Measurements from ENCODE around the gene TOP3A.

TOP3A gene

GRCh38 chr17:18291718-18292540 lies 22.9 kb downstream of the TOP3A start:
- Histone ChIP-seq H3K27ac (ENCODE audit: poor library complexity, severe bottlenecking) (no peak overlapping the region), H3K27me3 (ENCODE audit: insufficient read depth, poor library complexity, severe bottlenecking) (no peaks in the 10 kb centered on the region), H3K36me3 (ENCODE audit: low read depth) (peaks cover 93% of the 10 kb centered on the region), H3K9me3 (ENCODE audit: severe bottlenecking) (no peaks in the 10 kb centered on the region), H3K4me3 (ENCODE audit: severe bottlenecking) (no peak overlapping the region), H3K4me1 (ENCODE audit: insufficient read depth, poor library complexity, severe bottlenecking) (no peaks in the 10 kb centered on the region)
- DNase-seq (ENCODE audit: low spot score): no peak
- no peak for TF ChIP-seq CTCF (IDR thresholded peaks at IDR 0.05; ENCODE audit: poor library complexity, severe bottlenecking)
- no peak for ATAC-seq (ENCODE audit: low read depth)

- no peak overlapping the region for H3K4me3 ChIP-seq (ENCODE audit: severe bottlenecking)
- no peak for TF ChIP-seq CTCF (IDR thresholded peaks at IDR 0.05; ENCODE audit: poor library complexity, severe bottlenecking)
- peaks cover 95% of the 10 kb centered on the region for H3K36me3 ChIP-seq (ENCODE audit: low read depth)
- ATAC-seq (ENCODE audit: low read depth) (no peak), DNase-seq (ENCODE audit: low spot score) (no peak)
- H3K4me1 ChIP-seq (ENCODE audit: insufficient read depth, poor library complexity, severe bottlenecking): no peaks in the 10 kb centered on the region
- no peaks in the 10 kb centered on the region for H3K27me3 ChIP-seq (ENCODE audit: insufficient read depth, poor library complexity, severe bottlenecking)
- H3K27ac ChIP-seq (ENCODE audit: poor library complexity, severe bottlenecking): no peak overlapping the region
- no peaks in the 10 kb centered on the region for H3K9me3 ChIP-seq (ENCODE audit: severe bottlenecking)
Measured at GRCh38 chr17:18285296-18285695, 29.5 kb downstream of the TOP3A start.

- no peak for TF ChIP-seq CTCF (IDR thresholded peaks at IDR 0.05; ENCODE audit: poor library complexity, severe bottlenecking)
- no peak for ATAC-seq (ENCODE audit: low read depth)
- H3K36me3 ChIP-seq (ENCODE audit: low read depth): peaks cover 93% of the 10 kb centered on the region
Measured at GRCh38 chr17:18281788-18282187, 33.0 kb downstream of the TOP3A start.

GRCh38 chr17:18280766-18281371 lies 33.9 kb downstream of the TOP3A start:
- Histone ChIP-seq H3K9me3 (ENCODE audit: severe bottlenecking) (no peaks in the 10 kb centered on the region), H3K4me1 (ENCODE audit: insufficient read depth, poor library complexity, severe bottlenecking) (no peaks in the 10 kb centered on the region), H3K36me3 (ENCODE audit: low read depth) (peaks cover 84% of the 10 kb centered on the region), H3K27me3 (ENCODE audit: insufficient read depth, poor library complexity, severe bottlenecking) (no peaks in the 10 kb centered on the region), H3K27ac (ENCODE audit: poor library complexity, severe bottlenecking) (no peak overlapping the region), H3K4me3 (ENCODE audit: severe bottlenecking) (no peak overlapping the region)
- ATAC-seq (ENCODE audit: low read depth) (no peak), DNase-seq (ENCODE audit: low spot score) (no peak)
- no peak for TF ChIP-seq CTCF (IDR thresholded peaks at IDR 0.05; ENCODE audit: poor library complexity, severe bottlenecking)

More at GRCh38 chr17:18281788-18282187, 33.0 kb downstream of the TOP3A start:
- H3K27me3 ChIP-seq (ENCODE audit: insufficient read depth, poor library complexity, severe bottlenecking): no peaks in the 10 kb centered on the region
- H3K4me1 ChIP-seq (ENCODE audit: insufficient read depth, poor library complexity, severe bottlenecking): no peaks in the 10 kb centered on the region
- no peaks in the 10 kb centered on the region for H3K9me3 ChIP-seq (ENCODE audit: severe bottlenecking)
- no peak overlapping the region for H3K27ac ChIP-seq (ENCODE audit: poor library complexity, severe bottlenecking)
- H3K4me3 ChIP-seq (ENCODE audit: severe bottlenecking): no peak overlapping the region
- DNase-seq (ENCODE audit: low spot score): no peak

GRCh38 chr17:18280249-18280648 lies 34.5 kb downstream of the TOP3A start:
- Histone ChIP-seq H3K27me3 (ENCODE audit: insufficient read depth, poor library complexity, severe bottlenecking) (no peaks in the 10 kb centered on the region), H3K36me3 (ENCODE audit: low read depth) (peaks cover 78% of the 10 kb centered on the region), H3K4me1 (ENCODE audit: insufficient read depth, poor library complexity, severe bottlenecking) (no peaks in the 10 kb centered on the region), H3K9me3 (ENCODE audit: severe bottlenecking) (no peaks in the 10 kb centered on the region), H3K4me3 (ENCODE audit: severe bottlenecking) (no peak overlapping the region), H3K27ac (ENCODE audit: poor library complexity, severe bottlenecking) (no peak overlapping the region)
- TF ChIP-seq CTCF (IDR thresholded peaks at IDR 0.05; ENCODE audit: poor library complexity, severe bottlenecking): no peak
- ATAC-seq (ENCODE audit: low read depth): no peak
- DNase-seq (ENCODE audit: low spot score): no peak

All from RWPE2 (cell line).